Lower leg skin (tissue), 3 donors: ENCODE measurements around the gene CSN2.

Experiments
- CTCF ChIP-seq, 3 donors: fragments of 450-650 bp; IDR thresholded peaks; one replicate each; pipeline ENCODE4 v1.5.1; 2016; ENCODE audit warnings: antibody characterized with exemption in 3 of 3, mild to moderate bottlenecking in 3 of 3, moderate library complexity in 2 of 3
- POLR2A ChIP-seq, 2 donors: fragments of 450-650 bp; IDR thresholded peaks; one replicate each; pipeline ENCODE4 v1.6.1; 2016 to 2017; ENCODE audit warnings: antibody characterized with exemption in 2 of 2, mild to moderate bottlenecking in 1 of 2, moderate library complexity in 1 of 2

GRCh38 chr4:69986663-69987062 lies 21.1 kb upstream of the CSN2 start:
- TF ChIP-seq CTCF (IDR thresholded peaks at IDR 0.05) (no peak), POLR2A (IDR thresholded peaks at IDR 0.05) (no peak)
